Activated CD4-positive, alpha-beta T cell treated with anti-CD3 and anti-CD28 coated beads, Interleukin-2, amount 50 U/mL, for 16 hours (primary cell): ENCODE measurements around the gene PTPN20.
A peak's percentile ranks its signal among the peaks of the same experiment; 100 is the strongest.
"Not testable (repeated sequence)": the region's sequence is repeated elsewhere in the genome, so short reads cannot be mapped to it uniquely, and the experiment has no call there.

ENCODE experiments used
- DNase-seq: peaks from one replicate; pipeline ENCODE4 v3.0.0-alpha.2; 2020

PTPN20 gene

GRCh38 chr10:46963356-46963755 lies 52.1 kb downstream of the PTPN20 start:
- not testable (repeated sequence) for DNase-seq

- not testable (repeated sequence) for DNase-seq
These were observed 55.8 kb downstream of the PTPN20 start for GRCh38 chr10:46967013-46967412.

GRCh38 chr10:46980223-46980622 lies 69.0 kb downstream of the PTPN20 start:
- not testable (repeated sequence) for DNase-seq

GRCh38 chr10:46987233-46987924 lies 76.2 kb downstream of the PTPN20 start:
- not testable (repeated sequence) for DNase-seq

GRCh38 chr10:46992803-46993561 lies 81.8 kb downstream of the PTPN20 start:
- peak; percentile 3 for DNase-seq

GRCh38 chr10:46995234-46995633 lies 84.0 kb downstream of the PTPN20 start:
- DNase-seq = no peak

GRCh38 chr10:46998192-46998591 lies 87.0 kb downstream of the PTPN20 start:
- no peak for DNase-seq

GRCh38 chr10:46998595-46998994 lies 87.4 kb downstream of the PTPN20 start:
- DNase-seq = no peak

GRCh38 chr10:46999217-46999616 lies 88.0 kb downstream of the PTPN20 start:
- no peak for DNase-seq

GRCh38 chr10:47008769-47009168 lies 97.5 kb downstream of the PTPN20 start:
- DNase-seq = no peak

- DNase-seq = no peak
These were observed 98.1 kb downstream of the PTPN20 start for GRCh38 chr10:47009215-47009838.

GRCh38 chr10:47010036-47010435 lies 98.8 kb downstream of the PTPN20 start:
- no peak for DNase-seq

GRCh38 chr10:47012214-47012613 lies 101.0 kb downstream of the PTPN20 start:
- no peak for DNase-seq

- no peak for DNase-seq
These were observed 102.4 kb downstream of the PTPN20 start for GRCh38 chr10:47013507-47014154.

- no peak for DNase-seq
These were observed 104.2 kb downstream of the PTPN20 start for GRCh38 chr10:47015404-47015803.

- no peak for DNase-seq
These were observed 105.3 kb downstream of the PTPN20 start for GRCh38 chr10:47016564-47016963.

- DNase-seq = no peak
These were observed 107.0 kb downstream of the PTPN20 start for GRCh38 chr10:47018026-47018735.

- no peak for DNase-seq
These were observed 108.2 kb downstream of the PTPN20 start for GRCh38 chr10:47019155-47020145.

GRCh38 chr10:47020471-47020870 lies 109.2 kb downstream of the PTPN20 start:
- DNase-seq = no peak

GRCh38 chr10:47021850-47022249 lies 110.6 kb downstream of the PTPN20 start:
- DNase-seq = no peak
